Measurements from ENCODE around the gene MICAL1. TPM values are rescaled to one million over a fixed set of nuclear protein-coding genes. Genes with fewer than 3 reads are reported as not detected.

Gene MICAL1
- total and polyA plus RNA-seq, 2 of the 8 experiments (the other 6 are each of a cell fraction or from before 2014, with no cell fraction given) = 42.5 to 55.4 TPM

GRCh38 chr6:109456710-109457561 lies 1.4 kb upstream of the MICAL1 start:
- Histone ChIP-seq H4K91ac (replicated peaks; ENCODE audit: insufficient read length, low read length) (no peak overlapping the region), H2BK120ac (replicated peaks; ENCODE audit: low read depth, low read length) (no peak overlapping the region), H2AK5ac (ENCODE audit: low read depth, low read length) (no peak overlapping the region), H3K56ac (replicated peaks; ENCODE audit: insufficient read length, low read depth, low read length) (no peak overlapping the region), H2BK15ac (ENCODE audit: low read length) (no peak overlapping the region), H3K23me2 (ENCODE audit: low read depth, low read length) (peaks cover 8% of the 10 kb centered on the region), H3K4ac (replicated peaks; ENCODE audit: insufficient read length, low read depth, low read length) (no peak overlapping the region), H3K18ac (ENCODE audit: extremely low read depth, low read length) (0 out of 2 replicates have a peak overlapping the region, but pooled peaks have one; percentile 14), H2BK5ac (ENCODE audit: low read depth, low read length) (no peak overlapping the region), H3K36me3 (ENCODE audit: control insufficient read depth in 2 of 4, insufficient read depth in 4 of 4, low read length in 3 of 4) (peaks cover 0 to 22% (median 11%) of the 10 kb centered on the region in 4 experiments; a peak in 7 of 8 replicates), H4K8ac (ENCODE audit: extremely low read depth, insufficient read depth, low read length) (no peak overlapping the region), H4K20me1 (replicated peaks in 1 of 2; ENCODE audit: control insufficient read depth in 1 of 2, insufficient read depth in 2 of 2, low read length in 2 of 2) (no peaks in the 10 kb centered on the region), H3K23ac (ENCODE audit: insufficient read length) (no peak overlapping the region), H3K27ac (ENCODE audit: low read depth, low read length) (no peak overlapping the region), H3K79me1 (ENCODE audit: low read depth, low read length) (no peaks in the 10 kb centered on the region; the same call in 1 of the 2 replicates), H4K5ac (ENCODE audit: insufficient read length, low read depth, low read length) (no peak overlapping the region), H3K9ac (replicated peaks in 1 of 4; ENCODE audit: extremely low read depth in 1 of 4, low read depth in 3 of 4, low read length in 3 of 4) (no peak overlapping the region; a peak in 1 of 7 replicates), H2AFZ (ENCODE audit: low read length) (no peak overlapping the region), H3K9me3 (ENCODE audit: insufficient read depth in 2 of 2, low read depth in 1 of 2, low read length in 1 of 2) (peaks cover 0 to 3% of the 10 kb centered on the region in 2 experiments; a peak in 1 of 4 replicates), H3K4me1 (replicated peaks in 1 of 4; ENCODE audit: control insufficient read depth in 3 of 4, insufficient read depth in 4 of 4, low read length in 3 of 4) (peaks cover 4 to 17% (median 11%) of the 10 kb centered on the region in 4 experiments), H3K14ac (ENCODE audit: insufficient read length) (no peak overlapping the region), H2BK12ac (ENCODE audit: low read depth, low read length) (no peak overlapping the region), H3K4me3 (ENCODE audit: extremely low read depth in 1 of 4, insufficient read depth in 2 of 4, low read depth in 3 of 4, low read length in 4 of 4) (peak overlapping the region; percentile 60 to 84 (median 64); a peak in 6 of 8 replicates), H3K4me2 (ENCODE audit: insufficient read depth in 1 of 2, low read depth in 2 of 2, low read length in 2 of 2) (peak overlapping the region; percentile 87 to 88), H2BK20ac (ENCODE audit: low read length) (no peak overlapping the region), H3K27me3 (replicated peaks in 1 of 4; ENCODE audit: control insufficient read depth in 3 of 4, extremely low read depth in 1 of 4, insufficient read depth in 3 of 4, low read length in 3 of 4) (no peaks in the 10 kb centered on the region), H3K79me2 (ENCODE audit: control insufficient read depth in 1 of 2, insufficient read depth in 2 of 2, low read length in 2 of 2) (peaks cover 0 to 2% of the 10 kb centered on the region in 2 experiments; a peak in 1 of 4 replicates)
- no peak for TF ChIP-seq SP1 (IDR thresholded peaks at IDR 0.05; ENCODE audit: low read depth, low read length)
- TF ChIP-seq KDM4A (IDR thresholded peaks at IDR 0.05; ENCODE audit: low read depth, low read length, severe bottlenecking) = no peak
- TF ChIP-seq TEAD4 (IDR thresholded peaks at IDR 0.05; ENCODE audit: low read depth, low read length) = no peak
- TF ChIP-seq ATF2 (IDR thresholded peaks at IDR 0.05; ENCODE audit: low read length) = no peak
- TF ChIP-seq HDAC6 (IDR thresholded peaks at IDR 0.05; ENCODE audit: low read depth, low read length) = no peak
- TF ChIP-seq, protein P1, sequence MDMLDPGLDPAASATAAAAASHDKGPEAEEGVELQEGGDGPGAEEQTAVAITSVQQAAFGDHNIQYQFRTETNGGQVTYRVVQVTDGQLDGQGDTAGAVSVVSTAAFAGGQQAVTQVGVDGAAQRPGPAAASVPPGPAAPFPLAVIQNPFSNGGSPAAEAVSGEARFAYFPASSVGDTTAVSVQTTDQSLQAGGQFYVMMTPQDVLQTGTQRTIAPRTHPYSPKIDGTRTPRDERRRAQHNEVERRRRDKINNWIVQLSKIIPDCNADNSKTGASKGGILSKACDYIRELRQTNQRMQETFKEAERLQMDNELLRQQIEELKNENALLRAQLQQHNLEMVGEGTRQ (IDR thresholded peaks at IDR 0.05; ENCODE audit: low read length) = no peak
- no peak for TF ChIP-seq JUND (IDR thresholded peaks at IDR 0.05; ENCODE audit: low read length)
- no peak for TF ChIP-seq KDM5A (IDR thresholded peaks at IDR 0.05; ENCODE audit: low read length)
- POLR2A ChIA-PET (ENCODE audit: partially characterized antibody) = interaction anchor here (1.0 to 7.5 kb wide), 11 partner anchors 8 to 106 kb away, joined by 3 to 85 read pairs (median 5); partner anchors contain the start of genes PPIL6 and SMPD2
- 74% methylated on average over 16 of the region's 16 CpGs; no CpG with 5 or more reads in 1 of the 2 experiments for WGBS, 2 experiments (ENCODE audit: extremely low coverage in 1 of 2, insufficient coverage in 1 of 2, insufficient read length in 1 of 2, insufficient replicate concordance in 2 of 2, low coverage in 1 of 2, low lambda C conversion rate in 2 of 2, missing lambda C conversion rate in 1 of 2)
- FAIRE-seq = no peak
- CTCF ChIA-PET (ENCODE audit: partially characterized antibody) = interaction anchor here (0.8 to 7.5 kb wide), 9 partner anchors 9 to 854 kb away, joined by 3 to 63 read pairs (median 4); partner anchors contain the start of genes PPIL6 and SMPD2
- DNase-seq (ENCODE audit: low read depth in 1 of 2, low spot score in 2 of 2) = no peak

All from H1 (cell line).